ENCODE measurements around the gene KCTD1.

DNA sequence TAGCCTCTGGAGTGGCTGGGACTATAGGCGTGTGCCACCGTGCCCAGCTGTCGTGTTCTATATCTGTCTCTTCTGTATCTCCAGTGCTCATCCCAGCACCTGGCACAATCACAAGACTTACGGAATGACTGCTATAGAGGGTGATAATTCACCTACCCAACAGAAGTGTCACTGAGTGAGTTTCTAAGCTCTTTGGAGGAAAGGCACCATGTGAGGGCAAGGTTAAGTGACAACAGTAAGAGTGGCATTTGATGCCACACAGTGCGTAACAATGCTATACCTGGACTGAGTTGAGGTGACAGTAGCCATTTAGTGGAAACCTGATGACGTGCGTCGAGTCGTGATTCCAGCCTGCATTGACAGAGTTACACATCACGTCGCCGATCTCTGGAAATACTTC is 89.0 kb downstream of the KCTD1 start:
- TF ChIP-seq GABPA (IDR thresholded peaks at IDR 0.05 in 1 of 2, conservative IDR thresholded peaks at IDR 0.05 in 1 of 2) = no peak
- TF ChIP-seq, protein P1, sequence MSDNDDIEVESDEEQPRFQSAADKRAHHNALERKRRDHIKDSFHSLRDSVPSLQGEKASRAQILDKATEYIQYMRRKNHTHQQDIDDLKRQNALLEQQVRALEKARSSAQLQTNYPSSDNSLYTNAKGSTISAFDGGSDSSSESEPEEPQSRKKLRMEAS (IDR thresholded peaks at IDR 0.05) = no peak
